Stimulated activated naive B cell treated with anti-CD40 and anti-IgM and Interleukin-4, amounts not matched to agents 10 μg/mL and 1 μg/mL and 100 μg/mL, for 72 hours (primary cell): ENCODE results near the gene SPRR2D.
A peak's percentile ranks its signal among the peaks of the same experiment; 100 is the strongest.
"Not testable (repeated sequence)": the region's sequence is repeated elsewhere in the genome, so short reads cannot be mapped to it uniquely, and the experiment has no call there.

ENCODE experiments used
- ATAC-seq, 2 donors: fragments of 150-1000 bp; cut with Tn5 transposase; replicated peaks; 2 replicates each; pipeline ENCODE4 v1.10.0; 2021; ENCODE audit warnings: moderate library complexity in 1 of 2
- DNase-seq: peaks from one replicate; pipeline ENCODE4 v3.0.0; 2021
- H3K27ac Mint-ChIP-seq: one replicate; pipeline ENCODE4 v1.8.0; 2022; ENCODE audit warnings: mild to moderate bottlenecking, mixed read lengths
- H3K27me3 Mint-ChIP-seq, 2 donors: one replicate each; pipeline ENCODE4 v1.8.0; 2022; ENCODE audit warnings: mixed read lengths in 2 of 2
- H3K36me3 Mint-ChIP-seq, 2 donors: one replicate each; pipeline ENCODE4 v1.8.0; 2022; ENCODE audit warnings: mixed read lengths in 2 of 2, mild to moderate bottlenecking in 1 of 2
- H3K4me1 Mint-ChIP-seq, 2 donors: one replicate each; pipeline ENCODE4 v1.8.0; 2022; ENCODE audit warnings: mixed read lengths in 2 of 2, mild to moderate bottlenecking in 1 of 2
- H3K4me3 Mint-ChIP-seq, 2 donors: one replicate each; pipeline ENCODE4 v1.8.0; 2022; ENCODE audit warnings: mild to moderate bottlenecking in 2 of 2, mixed read lengths in 2 of 2, moderate library complexity in 1 of 2
- H3K9me3 Mint-ChIP-seq, 2 donors: one replicate each; pipeline ENCODE4 v1.8.0; 2022; ENCODE audit warnings: mixed read lengths in 2 of 2, mild to moderate bottlenecking in 1 of 2

SPRR2D gene

GRCh38 chr1:153032073-153032472, 8.8 kb downstream of the SPRR2D start:
- H3K4me3 Mint-ChIP-seq = no peak overlapping the region
- ATAC-seq = peak; percentile 88 to 89
- H3K36me3 Mint-ChIP-seq = peaks cover 0 to 2% of the 10 kb centered on the region in 2 donors
- H3K27ac Mint-ChIP-seq = no peak overlapping the region
- peaks cover 14% of the 10 kb centered on the region in 2 donors for H3K4me1 Mint-ChIP-seq
- DNase-seq = no peak
- H3K27me3 Mint-ChIP-seq = peaks cover 63 to 65% of the 10 kb centered on the region in 2 donors
- peaks cover 4 to 7% of the 10 kb centered on the region in 2 donors for H3K9me3 Mint-ChIP-seq

DNA sequence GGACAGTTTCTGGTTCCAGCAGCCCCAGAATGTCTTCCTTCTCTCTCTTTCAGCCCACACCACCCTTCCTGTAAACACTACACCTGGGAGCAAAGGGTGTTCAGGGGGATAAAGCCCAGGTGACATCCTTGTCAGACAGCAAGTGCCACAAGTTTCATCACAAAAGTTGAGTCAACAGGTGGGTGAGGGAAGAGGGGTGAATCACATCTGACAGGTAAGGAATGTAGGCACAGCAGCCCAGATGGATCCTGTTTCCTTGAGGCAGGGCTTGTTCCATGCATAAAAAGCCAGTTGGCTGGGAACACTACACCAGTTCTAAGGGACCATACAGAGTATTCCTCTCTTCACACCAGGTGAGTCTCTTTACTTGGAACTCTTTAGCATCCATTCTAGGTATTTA, 10.0 kb downstream of the SPRR2D start, which contains the start of gene SPRR1B:
Gene SPRR1B (plus strand): TSS at position 309 of the 400 bp plus-strand sequence. CDS start 1,143 bp downstream, outside the sequence.
- Mint-ChIP-seq H3K4me3 (no peak within 1 kb of the TSS), H3K9me3 (peaks cover 4% of the 10 kb centered on the region in 2 donors), H3K36me3 (peaks cover 0 to 2% of the 10 kb centered on the region in 2 donors), H3K27ac (no peak within 1 kb of the TSS), H3K4me1 (peaks cover 14% of the 10 kb centered on the region in 2 donors), H3K27me3 (peaks cover 61 to 62% of the 10 kb centered on the region in 2 donors)
- no peak for ATAC-seq
- DNase-seq = no peak

DNA sequence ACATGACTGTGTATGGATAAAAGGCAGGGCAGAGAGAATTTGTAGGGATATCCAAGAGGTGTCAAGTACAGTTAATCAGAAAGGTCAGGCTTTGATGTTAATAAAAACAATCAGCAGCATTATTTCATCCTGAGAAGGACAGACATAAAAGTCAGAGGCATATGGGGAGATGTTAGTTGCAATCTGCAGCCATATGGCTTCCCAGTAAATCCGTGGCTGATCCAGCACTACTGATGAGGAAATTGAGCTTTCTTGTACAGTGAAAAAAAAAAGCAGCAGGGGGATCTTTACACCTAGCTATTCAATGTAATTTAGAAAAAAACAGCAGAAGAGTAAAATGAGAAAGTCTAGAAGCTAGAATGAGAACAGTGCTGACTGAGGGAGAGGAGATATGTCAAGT, 12.2 kb downstream of the SPRR2D start:
- peaks cover 0 to 2% of the 10 kb centered on the region in 2 donors for H3K36me3 Mint-ChIP-seq
- H3K4me3 Mint-ChIP-seq = no peak overlapping the region
- H3K9me3 Mint-ChIP-seq = peaks cover 4% of the 10 kb centered on the region in 2 donors
- peaks cover 14% of the 10 kb centered on the region in 2 donors for H3K4me1 Mint-ChIP-seq
- ATAC-seq (no peak), DNase-seq (no peak)
- H3K27me3 Mint-ChIP-seq = peaks cover 61 to 63% of the 10 kb centered on the region in 2 donors
- no peak overlapping the region for H3K27ac Mint-ChIP-seq

DNA sequence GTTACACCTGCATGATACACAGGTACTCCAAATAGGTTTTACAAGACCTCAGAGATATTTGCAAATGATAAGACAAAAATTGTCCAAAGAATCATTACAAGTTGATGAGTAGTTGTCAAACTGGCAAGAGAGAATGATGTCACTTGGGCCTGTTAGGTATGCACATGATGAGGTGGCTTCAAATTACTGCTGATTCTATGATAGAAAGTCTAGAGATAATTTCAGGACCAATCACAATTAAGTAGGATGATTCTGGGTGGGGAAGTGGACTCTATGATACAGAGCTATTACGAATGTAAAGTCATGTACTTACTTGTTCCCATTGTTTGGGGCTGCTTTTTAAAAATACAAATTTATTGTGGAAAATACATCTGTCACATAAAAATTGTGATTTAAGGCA, 15.1 kb downstream of the SPRR2D start:
- DNase-seq (no peak), ATAC-seq (no peak)
- Mint-ChIP-seq H3K9me3 (peaks cover 4% of the 10 kb centered on the region in 2 donors), H3K4me3 (no peak overlapping the region), H3K4me1 (peaks cover 8 to 18% of the 10 kb centered on the region in 2 donors), H3K36me3 (peaks cover 0 to 2% of the 10 kb centered on the region in 2 donors), H3K27me3 (peaks cover 62 to 77% of the 10 kb centered on the region in 2 donors), H3K27ac (no peak overlapping the region)

DNA sequence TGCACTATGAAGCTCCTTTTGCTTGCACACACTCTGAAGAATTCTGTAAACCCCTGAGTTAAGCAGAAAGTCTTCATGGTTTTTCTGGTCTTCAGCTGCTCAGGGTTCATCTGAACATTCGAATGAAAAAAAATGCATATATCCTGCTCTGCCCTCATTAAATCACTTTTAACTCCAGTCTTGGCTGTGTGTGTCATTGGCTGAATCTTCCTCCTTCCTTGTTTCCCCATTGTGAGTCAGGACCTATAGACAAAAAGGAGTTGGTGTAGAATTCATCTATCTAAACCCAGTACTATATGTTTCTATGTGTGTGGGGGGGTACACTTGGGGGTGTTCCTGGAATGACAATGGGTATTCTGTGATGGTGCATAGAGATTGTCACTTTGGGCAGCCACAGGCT, 16.5 kb downstream of the SPRR2D start:
- H3K27ac Mint-ChIP-seq = no peak overlapping the region
- H3K9me3 Mint-ChIP-seq = peaks cover 4% of the 10 kb centered on the region in 2 donors
- no peak for ATAC-seq

DNA sequence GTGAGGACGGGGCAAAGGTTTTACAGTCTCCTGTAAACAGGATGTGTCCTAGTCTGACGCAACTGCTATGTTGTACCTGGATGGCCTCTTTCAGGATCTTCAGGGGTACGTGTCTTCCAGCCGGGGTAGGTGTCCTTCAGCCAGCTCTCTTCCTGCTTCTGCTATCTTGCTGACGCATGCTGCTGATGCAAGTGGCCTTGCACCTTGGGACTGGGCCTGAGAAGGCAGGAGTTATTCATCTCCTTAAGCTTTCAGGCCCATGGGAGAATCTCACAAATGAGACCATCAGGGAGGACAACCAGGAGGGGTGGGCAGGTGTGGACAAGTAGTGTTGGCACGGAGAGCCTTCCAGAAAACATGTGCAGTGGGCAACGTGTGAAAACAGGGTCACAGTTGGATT, 17.8 kb downstream of the SPRR2D start:
- Mint-ChIP-seq H3K9me3 (peaks cover 1 to 3% of the 10 kb centered on the region in 2 donors), H3K4me1 (peaks cover 8 to 18% of the 10 kb centered on the region in 2 donors), H3K27me3 (peaks cover 53 to 79% of the 10 kb centered on the region in 2 donors), H3K27ac (no peak overlapping the region), H3K4me3 (no peak overlapping the region), H3K36me3 (peaks cover 0 to 2% of the 10 kb centered on the region in 2 donors)
- DNase-seq (no peak), ATAC-seq (no peak)

More for the DNA sequence above, 16.5 kb downstream of the SPRR2D start:
- peaks cover 0 to 2% of the 10 kb centered on the region in 2 donors for H3K36me3 Mint-ChIP-seq
- no peak for DNase-seq
- H3K4me1 Mint-ChIP-seq = peaks cover 8 to 18% of the 10 kb centered on the region in 2 donors
- no peak overlapping the region for H3K4me3 Mint-ChIP-seq
- H3K27me3 Mint-ChIP-seq = peaks cover 57 to 79% of the 10 kb centered on the region in 2 donors

GRCh38 chr1:153022340-153022739, 18.6 kb downstream of the SPRR2D start:
- H3K4me1 Mint-ChIP-seq = peaks cover 8 to 18% of the 10 kb centered on the region in 2 donors
- H3K27ac Mint-ChIP-seq, H3K4me3 Mint-ChIP-seq, H3K9me3 Mint-ChIP-seq, H3K36me3 Mint-ChIP-seq, DNase-seq: not testable (repeated sequence)
- peaks cover 52 to 80% of the 10 kb centered on the region in 2 donors for H3K27me3 Mint-ChIP-seq
- ATAC-seq = peak; percentile 76 to 90

DNA sequence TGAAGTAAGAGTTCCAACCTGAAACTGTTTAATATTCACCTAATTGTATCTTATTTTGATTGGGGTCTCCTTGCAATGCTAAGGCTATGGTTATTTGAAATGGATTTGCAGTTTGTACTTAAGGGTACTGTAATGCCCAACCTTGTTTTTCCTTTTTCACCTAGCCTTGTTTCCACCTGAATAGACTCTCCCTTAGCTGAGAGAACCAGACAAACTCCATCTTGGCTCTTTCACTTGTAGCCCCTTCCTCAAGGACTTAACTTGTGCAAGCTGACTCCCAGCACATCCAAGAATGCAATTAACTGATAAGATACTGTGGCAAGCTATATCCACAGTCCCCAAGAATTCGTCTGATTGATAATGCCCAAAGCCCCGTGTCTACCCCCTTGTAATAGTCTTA, 19.1 kb downstream of the SPRR2D start:
- not testable (repeated sequence) for H3K9me3 Mint-ChIP-seq, H3K4me3 Mint-ChIP-seq, H3K36me3 Mint-ChIP-seq, DNase-seq, ATAC-seq, H3K27ac Mint-ChIP-seq
- H3K27me3 Mint-ChIP-seq = peaks cover 48 to 78% of the 10 kb centered on the region in 2 donors
- peaks cover 8 to 18% of the 10 kb centered on the region in 2 donors for H3K4me1 Mint-ChIP-seq

GRCh38 chr1:153011235-153011758, 29.6 kb downstream of the SPRR2D start:
- DNase-seq, ATAC-seq, H3K27ac Mint-ChIP-seq, H3K4me1 Mint-ChIP-seq, H3K4me3 Mint-ChIP-seq, H3K9me3 Mint-ChIP-seq, H3K36me3 Mint-ChIP-seq: not testable (repeated sequence)
- peaks cover 15 to 21% of the 10 kb centered on the region in 2 donors for H3K27me3 Mint-ChIP-seq

- Mint-ChIP-seq H3K4me1 (peaks cover 0 to 3% of the 10 kb centered on the region in 2 donors), H3K36me3 (no peaks in the 10 kb centered on the region), H3K27me3 (peaks cover 26 to 42% of the 10 kb centered on the region in 2 donors), H3K27ac (no peak within 1 kb of the TSS), H3K4me3 (no peak within 1 kb of the TSS), H3K9me3 (no peaks in the 10 kb centered on the region)
- no peak for DNase-seq
- no peak for ATAC-seq
Observed at GRCh38 chr1:153001382-153001781, 39.5 kb downstream of the SPRR2D start, which contains the start of gene SPRR3. SPRR3 (plus strand) TSS chr1:153001749; CDS start chr1:153003021, 1,272 bp downstream.

- no peak for ATAC-seq
- Mint-ChIP-seq H3K4me3 (no peak overlapping the region), H3K9me3 (peaks cover 4% of the 10 kb centered on the region in 2 donors), H3K27ac (no peak overlapping the region), H3K27me3 (peaks cover 30 to 47% of the 10 kb centered on the region in 2 donors), H3K4me1 (peaks cover 0 to 3% of the 10 kb centered on the region in 2 donors), H3K36me3 (no peaks in the 10 kb centered on the region)
- no peak for DNase-seq
Observed at GRCh38 chr1:153000294-153000693, 40.6 kb downstream of the SPRR2D start.

DNA sequence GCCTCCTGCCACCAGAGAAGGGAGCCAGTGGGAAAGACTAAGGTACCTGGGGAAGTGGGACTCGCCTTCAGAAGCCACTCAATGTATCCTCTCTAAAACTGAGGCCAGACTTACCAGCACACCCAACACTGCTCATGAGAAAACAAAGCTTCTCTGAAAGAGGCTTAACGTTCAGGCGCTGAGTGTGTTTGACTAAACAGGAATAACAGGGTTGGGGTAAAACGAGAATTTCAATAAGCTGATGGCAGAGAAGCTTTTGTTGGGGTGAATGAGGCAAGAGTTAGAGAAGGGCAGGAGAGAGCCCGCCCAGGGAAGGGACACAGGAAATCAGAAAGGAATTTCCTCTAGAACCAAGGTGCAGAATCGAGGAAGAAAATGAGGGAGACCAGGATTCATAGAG, 41.1 kb downstream of the SPRR2D start:
- peaks cover 6 to 8% of the 10 kb centered on the region in 2 donors for H3K9me3 Mint-ChIP-seq
- H3K4me1 Mint-ChIP-seq = peaks cover 0 to 3% of the 10 kb centered on the region in 2 donors
- no peak overlapping the region for H3K27ac Mint-ChIP-seq
- no peaks in the 10 kb centered on the region for H3K36me3 Mint-ChIP-seq
- DNase-seq = no peak
- peaks cover 32 to 52% of the 10 kb centered on the region in 2 donors for H3K27me3 Mint-ChIP-seq
- no peak for ATAC-seq
- no peak overlapping the region for H3K4me3 Mint-ChIP-seq

- Mint-ChIP-seq H3K27me3 (peaks cover 32 to 44% of the 10 kb centered on the region in 2 donors), H3K36me3 (no peaks in the 10 kb centered on the region)
- ATAC-seq = no peak
Observed at GRCh38 chr1:152998476-152998875, 42.4 kb downstream of the SPRR2D start.

GRCh38 chr1:152997901-152998300, 43.0 kb downstream of the SPRR2D start:
- Mint-ChIP-seq H3K27me3 (peaks cover 36 to 44% of the 10 kb centered on the region in 2 donors), H3K9me3 (peaks cover 7 to 8% of the 10 kb centered on the region in 2 donors), H3K27ac (no peak overlapping the region), H3K4me3 (no peak overlapping the region), H3K36me3 (no peaks in the 10 kb centered on the region), H3K4me1 (peaks cover 0 to 3% of the 10 kb centered on the region in 2 donors)
- ATAC-seq = no peak
- no peak for DNase-seq

More at GRCh38 chr1:152998476-152998875, 42.4 kb downstream of the SPRR2D start:
- no peak overlapping the region for H3K4me3 Mint-ChIP-seq
- peaks cover 0 to 3% of the 10 kb centered on the region in 2 donors for H3K4me1 Mint-ChIP-seq
- peaks cover 7 to 8% of the 10 kb centered on the region in 2 donors for H3K9me3 Mint-ChIP-seq
- no peak for DNase-seq
- no peak overlapping the region for H3K27ac Mint-ChIP-seq
